Dermis lymphatic vessel endothelial cell (primary cell): ENCODE data around the gene TXNRD2. TPM values are rescaled to one million over a fixed set of nuclear protein-coding genes. Genes with fewer than 3 reads are reported as not detected.

Experiments used
- total RNA-seq: library from RNA; depleted of rRNA; stranded (reverse); fragments of >200 nt; gene quantifications from 2 replicates; pipeline ENCODE4 v1.2.1, GENCODE V29; 2014

The TXNRD2 gene
- total RNA-seq: 42.0 and 53.0 TPM in 2 replicates

GRCh38 chr22:19941365-19942082, at the start of gene TXNRD2, which contains the start of gene COMT:
TXNRD2 (minus strand) TSS chr22:19941818; CDS start chr22:19941803, 15 bp downstream.
COMT (plus strand) TSS chr22:19941772; CDS start chr22:19962527, 20,755 bp downstream.

GRCh38 chr22:19854778-19855503, 86.7 kb downstream of the TXNRD2 start, which contains the start of the genes GNB1L and RTL10:
GNB1L (minus strand) TSS chr22:19854874; CDS start chr22:19821355, 33,519 bp downstream.
RTL10 (minus strand) TSS chr22:19854874; CDS start chr22:19852261, 2,613 bp downstream.

Other genes with a start within 250 kb of the TXNRD2 start
- 28.1 and 36.5 TPM in 2 replicates for gene SEPTIN5, start 227.3 kb downstream of the TXNRD2 start, total RNA-seq
- gene GP1BB, start 218.3 kb downstream of the TXNRD2 start, total RNA-seq: 1.5 and 3.3 TPM in 2 replicates
- gene TBX1, start 181.0 kb downstream of the TXNRD2 start, total RNA-seq: 38.6 and 40.5 TPM in 2 replicates
- gene GNB1L, start 86.9 kb downstream of the TXNRD2 start, total RNA-seq: 2.4 and 2.6 TPM in 2 replicates
- gene RTL10, start 86.9 kb downstream of the TXNRD2 start, total RNA-seq: 20.0 and 23.4 TPM in 2 replicates
- gene COMT, start within 50 bp of the TXNRD2 start, total RNA-seq: 266 and 366 TPM in 2 replicates
- gene ARVCF, start 75.0 kb upstream of the TXNRD2 start, total RNA-seq: 46.2 and 46.5 TPM in 2 replicates
- 43.2 and 53.5 TPM in 2 replicates for gene TANGO2, start 79.3 kb upstream of the TXNRD2 start, total RNA-seq
- gene DGCR8, start 138.4 kb upstream of the TXNRD2 start, total RNA-seq: 24.4 and 26.0 TPM in 2 replicates
- gene RANBP1, start 174.3 kb upstream of the TXNRD2 start, total RNA-seq: 85.6 and 108 TPM in 2 replicates
- 26.0 and 29.1 TPM in 2 replicates for gene TRMT2A, start 175.4 kb upstream of the TXNRD2 start, total RNA-seq
- gene ZDHHC8, start 190.0 kb upstream of the TXNRD2 start, total RNA-seq: 3.4 and 3.5 TPM in 2 replicates
- 3.7 and 5.2 TPM in 2 replicates for gene CCDC188, start 209.2 kb upstream of the TXNRD2 start, total RNA-seq